GM18498 (cell line): Measurements from ENCODE around the gene NUP50.

ENCODE experiments used
- ATAC-seq: cut with Tn5 transposase; IDR thresholded peaks from one replicate; pipeline ENCODE4 v1.9.1; 2021; ENCODE audit warnings: mild to moderate bottlenecking, moderate library complexity; ENCODE audit not compliant: unreplicated experiment

Gene NUP50

DNA sequence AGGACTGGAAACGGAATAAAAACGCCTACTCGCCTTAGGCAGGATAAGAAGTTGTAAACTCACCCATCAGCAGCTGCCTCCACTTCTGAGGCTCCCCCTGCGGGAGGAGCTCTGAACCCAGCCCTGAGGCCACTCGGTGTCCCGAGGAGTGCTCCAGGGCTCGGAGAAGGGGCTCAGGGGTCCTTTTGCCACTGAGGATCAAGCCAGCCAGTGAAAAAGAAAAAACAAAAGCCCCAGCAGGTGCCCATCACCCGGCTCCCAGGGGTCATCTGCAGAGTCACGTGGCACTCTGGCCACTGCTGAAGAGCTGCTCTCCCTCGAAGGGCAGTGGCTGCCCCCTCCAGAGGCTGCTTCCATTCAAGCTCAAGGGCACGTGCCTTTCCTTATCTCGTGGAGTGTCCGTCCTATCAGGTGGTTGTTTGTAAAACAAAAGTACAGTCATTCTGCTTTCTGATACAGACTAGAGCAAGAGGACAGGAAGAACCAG lies 29.0 kb downstream of the NUP50 start:
- ATAC-seq: no peak

DNA sequence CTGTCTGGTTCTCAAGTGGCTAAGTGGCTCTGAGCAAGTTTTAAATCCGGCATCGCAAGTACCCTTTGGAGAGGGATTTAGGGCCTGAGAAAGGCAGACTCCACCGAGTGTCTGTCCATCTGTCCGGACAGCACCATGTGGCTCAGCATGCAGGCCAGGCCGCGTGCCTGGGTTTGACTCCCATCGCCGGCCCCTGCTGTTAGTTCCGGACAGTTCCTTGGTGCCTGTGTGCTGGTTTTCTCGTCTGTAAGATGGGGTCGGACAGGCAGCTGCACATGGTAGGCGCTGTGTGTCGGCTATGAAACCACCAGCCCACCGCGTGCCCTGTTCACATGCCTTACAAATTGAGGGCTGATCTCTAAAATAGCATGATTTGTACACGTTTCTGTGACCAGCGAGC lies 31.0 kb downstream of the NUP50 start:
- ATAC-seq: no peak

DNA sequence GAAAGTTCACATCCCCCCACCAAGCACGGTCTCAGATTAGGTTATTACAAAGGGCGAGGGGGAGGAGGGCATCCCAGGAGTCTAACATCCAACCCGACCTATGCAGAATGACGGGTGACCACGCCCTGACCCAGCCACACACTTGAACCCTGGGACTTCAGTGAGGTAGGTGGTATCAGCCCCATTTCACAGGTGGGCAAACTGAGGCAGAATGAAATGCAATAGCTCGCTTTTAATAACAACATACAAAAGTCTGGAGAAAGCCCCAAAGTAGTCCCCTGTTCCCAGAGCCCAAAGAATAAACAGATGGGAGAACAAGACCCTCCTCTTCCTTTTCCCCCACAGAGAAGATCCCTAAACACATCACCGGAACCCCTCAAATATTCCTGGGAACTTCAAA lies 31.9 kb downstream of the NUP50 start:
- no peak for ATAC-seq

DNA sequence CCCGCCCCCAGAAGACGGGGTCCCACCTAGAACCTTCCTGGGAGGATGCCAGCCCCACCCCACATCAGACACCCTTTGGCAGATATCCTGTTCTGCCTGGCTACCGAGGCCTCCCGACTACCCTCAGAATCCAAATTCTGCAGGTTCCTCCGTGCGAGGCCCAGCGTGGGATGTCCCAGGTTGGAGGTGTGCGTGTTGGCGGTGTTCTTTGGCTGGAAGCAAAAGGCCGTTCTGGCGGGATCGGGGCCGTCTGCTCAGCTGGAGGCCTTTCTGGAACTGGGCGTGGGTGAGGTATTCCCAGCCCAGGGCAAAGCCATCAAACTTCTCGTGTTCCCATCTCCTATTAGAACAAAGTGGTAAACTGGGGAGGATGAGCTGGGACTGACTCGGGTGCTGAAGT lies 32.6 kb downstream of the NUP50 start:
- ATAC-seq: no peak

DNA sequence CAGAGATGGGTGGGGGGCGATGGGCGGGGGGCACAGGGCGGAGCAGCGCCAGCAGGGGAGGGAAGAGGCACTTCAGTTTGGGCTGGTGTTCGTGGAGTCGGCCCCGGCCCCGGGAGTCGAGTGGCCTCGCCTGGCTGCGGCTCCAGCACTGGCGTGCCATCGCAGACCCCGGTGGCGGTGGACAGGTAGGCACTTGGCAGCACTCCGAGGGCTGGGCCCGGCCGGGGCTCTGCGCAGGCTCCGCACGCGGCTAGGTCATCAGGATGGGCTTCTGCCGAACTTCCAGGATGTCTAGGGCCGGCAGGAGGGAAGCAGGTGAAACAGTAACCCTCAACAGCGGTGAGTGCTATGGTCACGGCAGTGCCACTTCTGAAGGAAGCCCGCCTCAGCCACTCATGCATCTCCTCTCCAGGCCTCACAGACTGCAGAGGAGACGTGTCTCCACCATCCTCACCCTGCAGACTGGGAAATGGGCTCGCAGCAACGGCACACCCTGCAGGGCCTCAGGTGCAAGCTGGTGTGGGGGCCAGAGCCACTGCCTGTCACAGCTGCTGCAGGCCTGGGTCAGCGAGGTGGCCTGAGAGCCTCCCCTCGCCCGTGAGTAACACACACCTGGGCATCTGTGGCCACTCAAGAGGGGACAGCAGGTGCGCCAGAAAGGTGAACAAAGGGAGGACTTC lies 33.3 kb downstream of the NUP50 start:
- ATAC-seq: no peak

DNA sequence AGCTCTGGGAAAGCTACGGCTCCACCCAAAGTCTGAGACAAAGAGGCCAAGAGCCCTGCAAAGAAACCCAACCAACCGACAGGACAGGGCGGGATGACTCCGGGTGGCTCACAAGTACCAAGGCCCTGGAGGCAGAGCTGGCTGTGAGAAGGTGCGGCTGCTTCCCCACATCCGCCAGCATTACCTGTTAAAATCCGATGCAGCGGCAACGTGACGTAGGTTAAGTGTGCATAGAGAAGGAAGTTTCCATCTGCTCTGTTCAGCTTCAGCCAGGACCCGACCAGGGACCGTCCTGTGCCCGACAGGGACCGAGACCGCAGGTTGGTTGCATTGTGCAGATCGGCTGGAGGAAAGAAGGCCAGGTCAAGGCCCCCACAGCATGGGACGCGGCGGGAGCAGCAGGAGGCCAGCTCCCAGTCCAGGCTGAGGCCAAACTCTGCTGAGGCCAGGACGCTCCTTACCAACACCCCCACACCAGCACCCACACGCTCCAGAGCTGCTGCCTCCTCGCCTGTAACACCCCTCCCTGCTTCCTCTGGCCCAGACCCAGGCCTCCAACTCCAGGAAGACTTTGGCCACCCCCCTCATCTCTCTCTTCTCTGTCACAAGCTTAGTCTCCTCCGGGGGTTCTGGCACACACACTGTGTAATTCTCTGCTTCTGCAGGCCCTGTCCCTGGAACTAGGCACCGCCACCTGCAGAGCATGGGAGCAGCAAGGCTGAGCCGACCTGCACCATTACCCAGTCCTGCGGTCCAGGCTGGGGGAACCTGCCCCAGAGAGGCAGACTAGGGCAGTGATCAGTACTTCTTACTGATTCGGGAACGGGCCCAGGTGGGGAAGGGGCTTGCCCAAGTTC lies 34.1 kb downstream of the NUP50 start:
- no peak for ATAC-seq

DNA sequence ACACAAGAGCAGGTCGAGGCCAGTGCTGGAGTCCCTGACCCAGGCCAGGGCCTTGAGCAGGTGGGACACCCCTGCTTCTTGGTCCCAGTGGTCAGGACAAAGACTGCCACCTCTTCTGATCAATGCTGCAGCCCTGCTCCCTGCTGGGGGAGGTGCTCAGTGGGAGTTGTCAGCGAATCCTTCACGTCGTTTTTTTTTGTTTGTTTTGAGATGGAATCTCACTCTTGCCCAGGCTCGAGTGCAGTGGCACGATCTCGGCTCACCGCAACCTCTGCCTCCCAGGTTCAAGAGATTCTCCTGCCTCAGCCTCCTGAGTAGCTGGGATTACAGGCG lies 34.7 kb downstream of the NUP50 start:
- no peak for ATAC-seq

DNA sequence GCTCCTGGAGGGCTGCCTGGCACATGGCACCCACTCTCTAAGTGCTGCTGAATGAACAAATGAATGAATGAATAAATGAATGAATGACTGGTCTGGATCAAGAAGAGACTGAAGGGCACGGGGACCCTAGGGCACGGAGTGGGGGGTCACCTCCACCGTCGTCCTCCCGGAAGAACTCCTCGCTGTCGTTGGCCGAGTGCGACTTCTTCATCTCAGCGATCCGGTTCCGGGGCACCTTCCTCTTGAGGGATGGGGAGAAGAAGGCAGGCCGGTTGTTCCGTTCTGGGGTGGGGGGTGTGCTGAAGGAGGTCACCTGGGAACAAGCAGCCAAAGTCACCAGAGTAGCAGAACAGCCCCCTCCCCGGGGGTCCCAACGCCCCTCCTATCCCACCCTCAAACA lies 36.0 kb downstream of the NUP50 start:
- ATAC-seq: no peak

DNA sequence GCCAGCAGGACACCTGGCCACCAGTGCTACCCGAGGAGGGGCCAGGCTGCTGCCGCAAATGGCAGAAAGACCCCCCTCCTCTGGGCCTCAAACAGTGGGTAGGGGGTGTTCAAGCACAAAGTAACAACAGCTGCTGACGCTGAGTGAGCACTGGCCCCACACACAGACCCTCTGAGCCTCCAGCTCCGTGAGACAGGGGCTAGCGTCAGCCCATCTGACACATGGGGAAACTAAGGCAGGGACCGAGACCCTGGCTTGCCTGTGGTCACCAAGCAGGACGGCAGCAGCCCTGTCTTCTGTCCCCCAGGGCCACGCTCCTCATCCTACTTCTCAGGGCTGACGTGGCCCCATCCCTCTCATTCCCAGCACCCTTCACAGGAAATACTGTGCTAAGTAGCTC lies 36.5 kb downstream of the NUP50 start:
- no peak for ATAC-seq

DNA sequence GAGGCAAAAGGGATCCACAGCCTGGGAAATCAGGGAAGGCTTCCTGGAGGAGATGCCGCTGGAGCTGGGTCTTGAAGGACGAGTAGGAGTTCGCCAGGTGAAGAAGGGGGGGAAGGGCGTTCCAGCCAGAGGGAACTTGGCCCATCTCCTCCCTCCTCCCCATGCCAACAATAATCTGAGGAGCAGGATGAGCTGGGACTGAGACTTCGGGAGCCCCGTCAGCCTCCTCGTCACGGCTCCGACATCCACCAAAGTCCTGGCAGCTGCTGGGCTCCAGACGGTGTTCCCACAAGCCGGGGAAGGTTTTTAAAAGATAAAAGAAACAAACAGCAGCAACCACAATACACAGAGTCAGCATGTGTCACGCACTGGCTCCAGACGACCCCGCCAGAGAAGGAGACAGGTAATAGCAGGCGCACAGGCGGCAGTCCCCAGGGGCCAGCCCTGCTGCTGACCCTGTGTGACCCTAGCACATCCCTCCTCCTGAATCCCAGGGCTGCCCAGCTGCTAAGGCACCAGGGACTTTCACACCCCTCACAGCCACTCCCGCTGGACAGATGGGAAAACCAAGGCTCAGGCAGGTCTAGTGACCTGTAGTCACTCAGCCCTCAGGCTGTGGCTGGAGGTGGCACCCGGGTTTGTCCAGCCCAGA lies 37.3 kb downstream of the NUP50 start:
- ATAC-seq: no peak

DNA sequence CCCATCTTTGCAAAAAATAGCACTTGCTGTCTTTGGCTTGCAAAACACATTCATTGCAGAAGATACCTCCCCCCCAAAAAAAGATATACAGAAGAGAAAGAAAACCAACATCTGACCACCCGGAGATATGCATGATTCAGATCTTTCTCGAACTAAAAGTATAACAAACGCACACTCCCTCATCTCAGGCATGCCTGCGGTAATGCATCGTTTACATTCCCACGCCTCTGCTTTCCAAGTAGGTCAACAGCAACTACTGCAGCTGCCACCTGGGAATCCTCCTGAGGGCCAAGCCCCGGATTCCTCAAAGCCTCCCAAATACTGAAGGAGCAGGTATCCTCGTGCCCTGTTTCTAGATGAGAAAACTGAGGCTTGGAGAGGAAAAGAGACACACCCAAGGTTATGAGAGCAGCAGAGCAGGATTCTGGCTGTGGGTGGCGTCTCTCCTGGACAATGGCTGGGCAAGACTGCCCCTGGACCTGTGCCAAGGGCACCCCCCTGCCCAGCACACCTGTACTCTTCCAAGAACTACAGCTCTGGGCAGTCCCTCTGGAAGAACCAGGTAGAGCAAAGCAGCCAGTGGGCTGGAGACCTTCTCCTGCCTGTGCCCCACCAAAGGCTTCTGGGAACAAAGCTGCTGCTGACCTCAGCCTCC lies 38.1 kb downstream of the NUP50 start:
- ATAC-seq: no peak

DNA sequence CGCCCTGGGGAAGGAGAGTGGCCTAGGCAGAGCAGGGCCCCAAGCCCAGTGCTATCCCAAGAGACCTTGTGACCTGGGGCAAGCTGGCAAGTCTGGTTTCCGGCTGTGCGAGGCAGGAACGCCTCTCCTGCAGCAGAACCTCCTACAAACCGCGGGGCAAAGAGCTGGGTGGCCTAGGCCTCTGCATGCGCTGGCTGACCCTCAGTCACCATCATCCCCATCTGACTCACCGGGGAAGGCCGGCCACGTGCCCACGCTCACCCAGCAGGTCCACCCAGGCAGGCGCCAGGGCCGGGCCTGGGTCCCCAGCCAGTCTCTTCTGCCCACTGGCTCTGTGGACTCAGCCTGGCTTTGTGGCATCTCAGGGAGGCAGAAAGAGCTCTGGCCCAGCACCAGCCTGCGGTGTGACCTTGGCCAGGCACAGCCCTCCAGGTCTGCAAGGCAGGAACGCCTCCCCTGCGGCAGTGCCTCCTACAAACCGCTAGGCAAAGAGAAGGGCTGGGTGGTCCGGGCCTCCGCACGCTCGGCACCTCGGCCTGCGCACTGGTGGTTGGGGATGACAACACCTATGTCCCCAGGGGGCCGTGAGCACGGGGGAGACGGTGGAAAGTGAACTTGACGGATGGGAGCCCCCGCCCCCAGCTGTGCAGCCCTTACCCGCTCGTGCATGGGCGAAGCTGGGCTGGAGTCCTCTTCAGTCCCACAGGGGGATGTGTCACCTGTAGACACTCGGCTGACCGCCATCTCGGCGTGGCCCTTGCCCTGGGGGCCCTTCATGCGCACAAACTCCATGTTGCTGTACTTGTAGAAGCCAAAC lies 38.8 kb downstream of the NUP50 start:
- no peak for ATAC-seq

DNA sequence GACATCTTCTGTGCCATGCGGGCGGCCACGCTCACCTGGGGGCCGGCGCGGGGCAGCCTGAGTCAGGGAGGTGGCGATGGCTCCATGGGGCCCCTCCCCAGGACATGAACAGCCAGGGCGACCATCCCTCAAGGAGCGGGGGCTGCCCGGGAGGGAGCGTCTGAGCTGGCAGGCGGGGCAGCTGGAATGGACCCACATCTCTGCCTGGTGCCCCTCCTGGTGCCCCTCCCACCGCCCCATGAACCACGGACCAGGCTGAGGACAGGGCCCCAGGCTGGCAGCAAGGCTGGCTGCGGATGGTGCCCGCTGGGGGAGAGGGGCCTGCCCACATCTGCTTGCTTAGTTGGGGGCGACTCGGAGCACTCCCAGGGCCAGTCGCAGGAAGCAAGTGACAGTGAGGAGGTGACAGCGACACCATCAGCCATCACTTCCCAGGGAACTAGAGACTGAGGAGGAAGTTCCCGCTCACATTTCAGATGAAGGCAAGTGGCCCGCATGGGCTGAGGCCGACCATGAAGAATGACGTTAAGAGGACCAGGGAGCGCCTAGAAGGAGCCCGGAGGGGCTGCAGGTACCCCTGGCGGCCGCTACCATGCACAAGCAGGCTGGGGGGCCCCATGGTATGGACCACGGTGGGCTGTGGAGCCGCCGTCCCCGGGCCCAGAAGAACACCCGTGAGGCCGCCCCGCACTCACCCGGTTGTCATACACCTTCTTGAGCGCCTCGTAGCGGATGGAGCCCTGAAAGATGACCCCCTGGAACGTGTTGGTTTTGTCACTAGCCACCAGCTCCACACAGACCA lies 39.6 kb downstream of the NUP50 start:
- ATAC-seq: no peak

DNA sequence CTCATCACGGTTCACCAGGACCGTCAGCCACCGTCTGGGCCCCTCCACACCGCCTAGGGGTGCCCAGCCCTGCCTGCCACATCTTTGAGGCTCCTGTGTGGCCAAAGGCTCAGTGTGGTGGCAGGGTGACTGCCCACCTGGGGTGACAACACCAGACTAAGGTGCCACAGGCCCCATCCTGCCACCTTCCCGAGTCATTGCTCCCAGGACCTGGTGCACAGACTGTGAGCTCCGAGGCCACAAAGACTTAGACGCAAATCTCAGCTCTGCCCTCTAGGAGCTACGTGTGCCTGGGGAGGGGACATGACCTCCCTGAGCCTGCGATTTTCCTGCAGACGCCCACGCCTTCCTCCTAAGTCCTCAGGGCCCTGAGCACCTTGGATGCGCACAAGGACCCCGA lies 40.5 kb downstream of the NUP50 start:
- ATAC-seq: no peak

DNA sequence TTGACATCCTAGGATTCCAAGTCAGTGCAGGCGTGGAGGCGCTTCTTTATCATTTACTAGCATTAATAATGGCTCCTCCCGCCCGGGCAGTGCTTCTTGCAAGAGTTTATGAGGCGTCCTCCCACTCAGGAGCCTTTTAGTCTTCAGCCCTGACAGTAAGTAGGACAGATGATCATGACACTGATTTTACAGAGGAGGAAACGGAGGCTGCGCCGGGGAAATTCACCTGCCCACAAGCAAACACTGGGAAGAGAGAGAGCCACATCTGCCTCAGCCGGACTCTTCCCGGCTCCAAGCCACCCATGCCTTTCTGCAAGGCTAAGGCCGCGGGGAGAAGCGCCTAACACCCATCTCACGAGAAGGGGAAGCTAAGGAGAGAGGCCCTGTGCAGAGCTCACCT lies 41.1 kb downstream of the NUP50 start:
- ATAC-seq: no peak

DNA sequence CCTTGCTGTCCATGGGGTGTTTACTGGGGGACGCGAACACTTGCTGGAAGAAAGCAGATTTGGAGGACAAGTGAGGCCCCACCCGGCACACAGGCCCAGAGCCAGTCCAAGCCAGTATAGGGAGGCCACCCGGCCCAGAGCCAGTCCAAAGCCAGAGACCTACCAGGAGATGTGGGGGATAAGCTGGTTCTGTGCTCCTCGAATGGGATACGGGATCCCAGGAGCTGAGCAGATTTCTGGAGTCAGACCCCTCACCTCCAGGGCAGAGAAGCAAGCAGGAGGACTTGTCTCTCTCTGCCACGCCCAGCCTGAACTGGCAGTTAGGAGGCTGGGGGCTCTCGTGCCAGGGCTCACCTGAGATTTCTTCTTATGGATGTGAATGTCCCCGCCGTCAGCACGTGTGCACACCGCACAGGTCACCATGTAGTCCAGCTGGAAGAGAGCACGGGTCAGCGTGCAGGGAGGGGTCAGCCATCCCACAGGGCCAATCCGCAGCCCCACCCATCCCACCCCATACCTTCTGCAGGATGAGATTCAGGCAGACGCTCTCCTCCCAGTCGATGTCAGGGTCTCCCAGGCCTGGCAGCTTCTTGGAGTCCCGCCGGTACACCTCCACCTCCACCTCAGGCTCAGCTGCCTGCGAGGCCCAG lies 41.7 kb downstream of the NUP50 start:
- ATAC-seq: no peak

DNA sequence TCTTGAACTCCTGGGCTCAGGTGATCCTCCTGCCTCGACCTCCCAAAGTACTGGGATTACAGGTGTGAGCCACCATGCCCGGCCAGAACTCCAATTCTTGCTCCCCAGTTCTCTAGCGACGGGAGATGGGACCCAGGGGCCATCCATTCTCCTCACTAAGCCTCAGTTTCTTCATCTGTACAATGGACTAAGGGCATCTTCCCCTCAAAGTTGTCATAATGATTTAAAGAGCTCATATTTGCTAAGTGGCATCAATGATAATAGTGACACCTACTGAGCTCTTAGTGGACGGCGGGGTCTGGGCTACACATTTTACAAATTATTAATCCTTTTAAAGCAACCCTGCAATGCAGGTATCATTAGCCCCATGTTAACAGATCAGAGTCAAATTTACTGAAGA lies 42.5 kb downstream of the NUP50 start:
- ATAC-seq: no peak

DNA sequence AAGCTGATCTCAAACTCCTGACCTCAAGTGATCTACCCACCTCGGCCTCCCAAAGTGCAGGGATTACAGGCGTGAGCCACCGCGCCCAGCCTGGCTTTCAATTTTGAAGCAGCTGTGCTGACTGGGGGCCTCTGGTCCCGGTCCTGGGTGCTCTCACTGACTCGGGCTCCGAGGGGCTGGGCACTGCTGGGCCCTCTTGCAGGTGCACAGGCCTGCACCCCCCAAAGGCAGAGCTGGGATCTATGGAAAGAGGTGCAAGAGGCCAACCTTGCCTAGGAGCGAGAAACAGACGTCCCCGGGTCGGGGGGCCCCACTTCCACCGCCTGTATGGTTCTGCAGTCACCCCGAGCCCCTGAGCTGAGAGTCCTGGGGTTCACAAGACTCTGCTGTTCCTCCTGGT lies 43.8 kb downstream of the NUP50 start:
- ATAC-seq: no peak

DNA sequence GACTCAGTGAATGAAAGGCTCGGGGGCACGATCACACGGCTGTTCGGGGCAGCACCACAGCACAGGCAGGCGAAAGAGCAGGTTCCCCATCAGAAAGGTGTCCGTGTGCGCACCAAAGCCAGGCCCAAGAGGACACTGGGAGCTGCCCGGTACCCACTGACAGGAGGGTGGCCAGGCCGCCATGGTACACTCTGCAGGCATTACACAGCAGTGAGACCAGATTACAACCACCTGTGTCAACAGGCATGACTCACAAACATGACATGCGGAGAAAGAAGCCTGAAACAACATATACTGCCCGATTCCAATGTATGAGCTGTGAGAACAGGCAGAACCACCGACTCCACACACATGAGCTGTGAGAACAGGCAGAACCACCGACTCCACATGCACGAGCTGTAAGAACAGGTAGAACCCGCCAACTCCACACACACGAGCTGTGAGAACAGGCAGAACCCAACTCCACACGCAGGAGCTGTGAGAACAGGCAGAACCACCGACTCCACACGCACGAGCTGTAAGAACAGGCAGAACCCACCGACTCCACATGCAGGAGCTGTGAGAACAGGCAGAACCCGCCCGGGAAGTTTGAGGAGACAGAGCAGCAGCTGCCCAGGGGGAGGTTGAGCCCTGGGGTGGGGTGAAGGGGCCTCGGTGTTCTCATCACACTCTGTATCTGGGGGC lies 44.4 kb downstream of the NUP50 start:
- no peak for ATAC-seq
